ENCODE measurements around the gene TEX54.

The TEX54 gene

GRCh38 chr11:62855571-62856332, 23.1 kb upstream of the TEX54 start:
- H3K9me3 ChIP-seq (ENCODE audit: control insufficient read depth, insufficient read depth, low read depth, low read length): no peaks in the 10 kb centered on the region
- ChIA-PET POLR2A (interaction anchor here (0.6 to 5.5 kb wide), 40 partner anchors 8 to 1329 kb away, joined by 3 to 182 read pairs (median 5); partner anchors contain the start of genes AHNAK, B3GAT3, C11orf98 and CSKMT), CTCF (interaction anchor here (1.0 to 3.9 kb wide), 3 partner anchors 8 to 168 kb away, joined by 3 to 24 read pairs (median 3); partner anchors contain the start of gene TMEM179B)
- peak overlapping the region; percentile 88 for H3K4me3 ChIP-seq (ENCODE audit: low read depth, low read length)
- no peaks in the 10 kb centered on the region for H3K4me1 ChIP-seq (ENCODE audit: control insufficient read depth, insufficient read depth, low read length)
- peaks cover 3 to 42% of the 10 kb centered on the region in 2 experiments; a peak in 1 of 3 replicates for H3K36me3 ChIP-seq (ENCODE audit: control insufficient read depth in 2 of 2, insufficient read depth in 1 of 2, low read length in 2 of 2)
- H3K27ac ChIP-seq (ENCODE audit: extremely low read depth, low read depth, low read length): peak overlapping the region; percentile 82
- TF ChIP-seq ZNF560 (tag by site-specific recombination; IDR thresholded peaks at IDR 0.05; ENCODE audit: borderline replicate concordance) (no peak), ZFP41 (tag by site-specific recombination; IDR thresholded peaks at IDR 0.05; ENCODE audit: borderline replicate concordance) (no peak), ZNF146 (tag by site-specific recombination; IDR thresholded peaks at IDR 0.05) (no peak), ZXDB (tag by site-specific recombination; IDR thresholded peaks at IDR 0.05) (peak; percentile 74), MYNN (tag by site-specific recombination; IDR thresholded peaks at IDR 0.05; ENCODE audit: borderline replicate concordance) (no peak), ZNF175 (tag by site-specific recombination; IDR thresholded peaks at IDR 0.05) (no peak), ZSCAN30 (tag by site-specific recombination; IDR thresholded peaks at IDR 0.05) (peak; percentile 78), ZBTB7A (tag by site-specific recombination; IDR thresholded peaks at IDR 0.05; ENCODE audit: low read depth) (0 out of 2 replicates have a peak, but pooled peaks have one; percentile 15), ZNF280C (tag by site-specific recombination; IDR thresholded peaks at IDR 0.05) (no peak), ZNF184 (tag by site-specific recombination; IDR thresholded peaks at IDR 0.05) (no peak), KLF9 (tag by site-specific recombination; IDR thresholded peaks at IDR 0.05; ENCODE audit: low read depth) (peak; percentile 15; the same call in 1 of the 2 replicates), ZIC2 (tag by site-specific recombination; IDR thresholded peaks at IDR 0.05) (no peak), ZSCAN5A (tag by site-specific recombination; IDR thresholded peaks at IDR 0.05) (no peak), ZNF10 (tag by site-specific recombination; IDR thresholded peaks at IDR 0.05) (no peak), CTCF (tag by site-specific recombination; IDR thresholded peaks at IDR 0.05) (no peak), GLIS1 (tag by site-specific recombination; IDR thresholded peaks at IDR 0.05) (peak; percentile 49), PRDM1 (tag by site-specific recombination; IDR thresholded peaks at IDR 0.05) (no peak), ZNF670 (tag by site-specific recombination; IDR thresholded peaks at IDR 0.05; ENCODE audit: low read depth) (no peak), ZNF645 (tag by site-specific recombination; IDR thresholded peaks at IDR 0.05) (no peak), ZNF391 (tag by site-specific recombination; IDR thresholded peaks at IDR 0.05; ENCODE audit: borderline replicate concordance, low read depth) (peak; percentile 93), ELK4 (IDR thresholded peaks at IDR 0.05; ENCODE audit: borderline replicate concordance, low read depth, low read length) (no peak), ZNF214 (tag by site-specific recombination; IDR thresholded peaks at IDR 0.05; ENCODE audit: borderline replicate concordance) (no peak), ZNF37A (tag by site-specific recombination; IDR thresholded peaks at IDR 0.05) (no peak), ZSCAN23 (tag by site-specific recombination; IDR thresholded peaks at IDR 0.05) (no peak), ZBTB26 (tag by site-specific recombination; optimal IDR thresholded peaks at IDR 0.05) (peak; percentile 79), ZNF654 (tag by site-specific recombination; IDR thresholded peaks at IDR 0.05; ENCODE audit: low read depth) (no peak), ATF2 (tag by site-specific recombination; IDR thresholded peaks at IDR 0.05; ENCODE audit: low read depth) (no peak)

All from HEK293 (cell line).